ENCODE measurements around the gene SOX4.
A peak's percentile ranks its signal among the peaks of the same experiment; 100 is the strongest.

Gene SOX4

DNA sequence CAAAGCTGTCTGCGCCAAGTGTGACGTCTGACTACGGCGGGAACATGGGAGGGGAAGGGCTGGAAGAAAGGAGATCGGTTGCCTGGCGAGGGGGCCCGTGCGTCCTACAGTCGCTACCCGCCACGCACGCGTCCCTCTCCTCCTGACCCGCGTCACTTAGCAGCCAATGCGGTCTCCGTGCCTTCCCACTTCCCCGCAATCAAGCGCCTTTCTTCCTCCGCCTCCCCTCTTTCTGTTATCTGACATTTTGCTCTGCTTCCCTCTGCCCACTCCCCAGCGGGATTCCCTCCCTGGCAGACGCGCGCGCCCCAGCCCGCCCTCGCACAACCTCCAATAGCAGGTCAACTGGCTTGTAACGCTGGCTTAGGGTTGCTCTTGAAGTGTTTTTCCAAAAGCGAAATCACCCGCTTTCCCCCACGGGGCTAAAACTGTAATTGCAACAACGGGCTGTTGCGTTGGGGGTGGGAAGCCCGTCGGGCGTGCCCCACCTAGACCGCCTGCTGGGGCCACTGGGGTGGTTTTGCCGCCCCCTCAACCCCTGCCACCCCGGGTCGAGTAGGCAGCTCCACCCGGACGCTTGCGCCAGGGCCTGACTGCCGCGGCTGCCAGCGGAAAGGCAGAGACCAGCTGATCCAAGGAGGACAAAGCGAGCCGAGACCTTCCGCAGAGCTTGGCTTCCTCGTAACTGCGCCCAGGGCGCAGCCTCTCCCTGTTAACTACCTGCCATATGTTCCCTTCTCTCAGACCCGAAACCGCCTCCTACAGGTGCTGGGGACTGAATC, 6.2 kb upstream of the SOX4 start:
- TF ChIP-seq, protein P1, sequence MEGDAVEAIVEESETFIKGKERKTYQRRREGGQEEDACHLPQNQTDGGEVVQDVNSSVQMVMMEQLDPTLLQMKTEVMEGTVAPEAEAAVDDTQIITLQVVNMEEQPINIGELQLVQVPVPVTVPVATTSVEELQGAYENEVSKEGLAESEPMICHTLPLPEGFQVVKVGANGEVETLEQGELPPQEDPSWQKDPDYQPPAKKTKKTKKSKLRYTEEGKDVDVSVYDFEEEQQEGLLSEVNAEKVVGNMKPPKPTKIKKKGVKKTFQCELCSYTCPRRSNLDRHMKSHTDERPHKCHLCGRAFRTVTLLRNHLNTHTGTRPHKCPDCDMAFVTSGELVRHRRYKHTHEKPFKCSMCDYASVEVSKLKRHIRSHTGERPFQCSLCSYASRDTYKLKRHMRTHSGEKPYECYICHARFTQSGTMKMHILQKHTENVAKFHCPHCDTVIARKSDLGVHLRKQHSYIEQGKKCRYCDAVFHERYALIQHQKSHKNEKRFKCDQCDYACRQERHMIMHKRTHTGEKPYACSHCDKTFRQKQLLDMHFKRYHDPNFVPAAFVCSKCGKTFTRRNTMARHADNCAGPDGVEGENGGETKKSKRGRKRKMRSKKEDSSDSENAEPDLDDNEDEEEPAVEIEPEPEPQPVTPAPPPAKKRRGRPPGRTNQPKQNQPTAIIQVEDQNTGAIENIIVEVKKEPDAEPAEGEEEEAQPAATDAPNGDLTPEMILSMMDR (IDR thresholded peaks at IDR 0.05; ENCODE audit: control extremely low read depth, extremely low read depth, low read depth, missing control alignments), result no peak
- ChIA-PET POLR2A (no interaction called here), CTCF (interaction anchor here (1.0 to 8.6 kb wide), 7 partner anchors 9 to 1022 kb away, joined by 3 to 119 read pairs (median 6); no protein-coding TSS in a partner anchor)
- peak; percentile 40 for DNase-seq (ENCODE audit: extremely low spot score)

DNA sequence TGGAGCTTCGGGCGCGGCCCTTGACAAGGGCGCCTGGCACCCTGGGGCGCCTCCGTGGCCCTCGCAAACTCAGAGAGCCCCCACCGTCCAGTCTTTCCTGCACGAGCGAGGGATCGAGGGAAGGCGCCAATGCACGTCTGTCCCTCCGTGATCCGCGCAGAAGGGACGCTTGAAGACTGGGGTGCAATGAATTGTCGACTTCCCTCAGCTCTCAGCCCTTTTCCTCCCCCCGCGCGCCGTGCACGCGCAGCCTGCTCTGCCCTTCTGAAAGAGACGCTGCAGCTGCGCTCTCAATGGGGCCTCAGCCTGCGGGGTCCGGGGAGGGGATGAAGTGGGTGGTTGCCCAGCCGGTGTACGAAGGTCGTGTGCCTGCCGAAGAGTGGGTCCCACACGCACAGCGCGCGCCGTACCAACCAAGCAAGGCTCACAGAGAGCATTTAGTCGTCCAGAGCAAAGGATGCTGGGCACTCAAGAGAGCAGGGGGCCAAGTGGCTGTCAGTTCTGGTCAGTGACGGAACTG, 5.5 kb upstream of the SOX4 start:
- ChIA-PET CTCF (interaction anchor here (1.0 to 8.6 kb wide), 14 partner anchors 9 to 1028 kb away, joined by 3 to 119 read pairs (median 4); no protein-coding TSS in a partner anchor), POLR2A (interaction anchor here (0.6 to 1.3 kb wide), 2 partner anchors 217 to 1023 kb away, joined by 6 to 8 read pairs; no protein-coding TSS in a partner anchor)
- peak; percentile 47 for DNase-seq (ENCODE audit: extremely low spot score)

DNA sequence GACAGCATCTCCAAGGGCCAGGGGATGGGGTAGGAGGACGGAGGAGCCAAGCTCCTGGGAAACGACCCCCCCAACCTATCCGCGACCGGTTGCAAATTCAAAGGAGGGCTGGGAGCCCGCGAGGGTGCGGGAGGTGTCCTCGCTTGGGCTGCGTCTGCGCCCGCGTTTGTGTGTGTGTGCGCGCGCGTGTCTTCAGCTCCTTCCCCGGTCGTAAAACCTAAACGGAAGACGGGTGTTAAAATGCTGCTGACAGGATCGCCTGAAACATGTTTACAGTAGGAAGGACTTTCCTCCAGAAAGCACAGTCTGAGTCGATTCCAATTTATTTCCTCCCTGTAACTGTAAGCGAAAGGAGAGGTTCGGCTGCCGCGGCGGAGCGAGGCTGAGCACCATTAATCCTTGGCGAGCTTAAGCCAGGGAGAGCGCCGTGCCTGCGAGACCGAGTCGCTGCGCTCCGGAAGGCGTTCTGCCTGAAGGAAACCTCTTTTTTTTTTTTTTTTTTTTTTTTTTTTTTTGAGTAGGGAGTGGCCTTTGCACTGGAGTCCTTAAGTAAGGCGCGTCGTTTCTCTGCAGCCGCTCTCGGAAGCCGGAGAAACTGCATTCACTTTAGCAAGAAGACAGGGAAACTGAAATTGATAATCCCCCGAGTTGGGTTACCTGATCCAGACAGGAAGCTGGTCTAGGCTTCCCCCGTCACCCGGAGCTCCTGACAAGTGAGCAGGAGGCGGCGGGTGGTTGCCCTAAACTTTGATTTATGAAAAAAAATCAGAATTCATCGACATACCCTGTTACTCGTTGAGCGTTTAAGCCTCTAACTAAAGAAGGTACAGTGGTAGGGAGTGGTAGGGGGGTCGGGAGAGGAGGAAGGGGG, 4.8 kb upstream of the SOX4 start:
- TF ChIP-seq, protein P1 (IDR thresholded peaks at IDR 0.05; ENCODE audit: control extremely low read depth, extremely low read depth, low read depth, missing control alignments), result no peak
- DNase-seq (ENCODE audit: extremely low spot score), result peak; percentile 64
- POLR2A ChIA-PET, result interaction anchor here (0.5 to 1.3 kb wide), 3 partner anchors 218 to 1024 kb away, joined by 3 to 8 read pairs (median 6); no protein-coding TSS in a partner anchor
- CTCF ChIA-PET, result interaction anchor here (1.0 to 8.6 kb wide), 22 partner anchors 8 to 1184 kb away, joined by 3 to 119 read pairs (median 4); no protein-coding TSS in a partner anchor

More for the DNA sequence above, 5.5 kb upstream of the SOX4 start:
- TF ChIP-seq, protein P1 (IDR thresholded peaks at IDR 0.05; ENCODE audit: control extremely low read depth, extremely low read depth, low read depth, missing control alignments), result no peak

DNA sequence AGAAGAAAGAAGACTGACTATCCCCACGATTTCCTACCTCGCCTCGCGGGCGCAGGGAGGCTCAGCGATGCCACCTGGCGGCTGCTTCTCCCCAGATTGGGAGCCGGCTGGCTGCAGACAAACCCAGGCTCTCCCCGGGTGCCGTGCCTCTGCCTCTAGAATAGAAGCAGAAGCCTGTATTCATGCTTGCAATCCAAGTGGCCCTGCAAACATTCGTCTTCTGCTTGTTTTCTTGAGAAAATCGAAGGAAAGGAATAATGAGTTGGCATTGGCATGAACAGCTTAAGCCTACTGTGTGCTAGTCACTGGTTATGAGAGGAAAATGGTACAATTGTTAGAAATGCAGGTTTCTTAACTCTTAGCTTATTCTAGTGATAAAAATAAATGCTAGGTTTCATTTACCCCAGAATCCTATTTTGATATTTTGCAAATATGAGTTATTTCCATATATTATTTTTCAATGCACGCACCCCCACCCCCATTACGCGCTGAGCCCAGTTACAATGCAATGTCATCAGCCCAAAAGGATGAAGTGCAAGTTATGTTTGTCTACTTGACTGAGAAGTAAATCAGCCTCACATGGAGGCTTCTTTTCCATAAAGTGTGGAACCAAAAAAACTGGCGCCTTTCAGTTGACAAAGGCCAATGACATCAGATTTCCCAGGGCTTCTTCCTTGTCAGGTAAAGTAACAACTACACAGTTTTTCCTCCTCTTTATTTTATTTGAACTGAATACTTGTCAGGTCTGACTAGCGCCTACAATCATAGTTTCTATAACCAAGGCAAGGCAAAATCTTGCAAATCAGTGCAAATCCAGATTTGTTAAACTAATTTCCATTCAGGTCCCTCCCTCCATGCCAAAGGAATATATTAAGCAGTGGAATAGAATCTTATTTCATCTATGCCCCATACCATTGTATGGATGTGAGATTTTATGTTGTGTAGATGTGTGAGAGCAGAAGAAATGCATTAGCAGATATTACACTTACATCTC, 3.9 kb upstream of the SOX4 start:
- TF ChIP-seq, protein P1 (IDR thresholded peaks at IDR 0.05; ENCODE audit: control extremely low read depth, extremely low read depth, low read depth, missing control alignments), result peak; percentile 92
- ChIA-PET CTCF (interaction anchor here (0.6 to 8.6 kb wide), 21 partner anchors 9 to 1185 kb away, joined by 3 to 119 read pairs (median 3); no protein-coding TSS in a partner anchor), POLR2A (interaction anchor here (0.5 to 1.3 kb wide), 3 partner anchors 257 to 1026 kb away, joined by 3 to 8 read pairs (median 3); no protein-coding TSS in a partner anchor)
- peak; percentile 79 for DNase-seq (ENCODE audit: extremely low spot score)

DNA sequence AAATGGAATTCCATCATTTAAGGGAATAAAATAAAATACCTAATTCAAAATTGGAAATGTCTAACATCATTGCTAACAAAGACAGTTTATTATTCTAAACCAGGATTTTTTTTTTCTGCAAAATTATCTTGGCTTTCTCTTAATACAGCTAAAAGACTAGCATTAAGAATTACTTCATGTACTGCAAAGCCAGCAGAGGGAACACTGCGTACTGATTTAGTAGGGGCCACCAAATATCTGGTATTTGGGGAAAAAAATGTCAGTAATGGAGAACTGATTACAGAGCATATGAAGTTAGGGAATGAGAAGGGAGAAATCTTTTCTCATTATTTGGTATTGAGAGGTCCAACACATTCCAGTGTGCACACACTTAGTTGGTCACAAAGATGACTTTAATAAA, 3.2 kb upstream of the SOX4 start:
- TF ChIP-seq, protein P1 (IDR thresholded peaks at IDR 0.05; ENCODE audit: control extremely low read depth, extremely low read depth, low read depth, missing control alignments), result no peak
- DNase-seq (ENCODE audit: extremely low spot score), result no peak
- ChIA-PET POLR2A (no interaction called here), CTCF (interaction anchor here (1.0 to 8.6 kb wide), 4 partner anchors 381 to 1030 kb away, joined by 3 to 119 read pairs (median 4); no protein-coding TSS in a partner anchor)

All from GM10248 (cell line).